ENCODE measurements around the gene MRPL20. TPM values are rescaled to one million over a fixed set of nuclear protein-coding genes. Genes with fewer than 3 reads are reported as not detected.

Gene MRPL20
- polyA plus RNA-seq, 1 donor from 2014 or later, result 204 TPM

DNA sequence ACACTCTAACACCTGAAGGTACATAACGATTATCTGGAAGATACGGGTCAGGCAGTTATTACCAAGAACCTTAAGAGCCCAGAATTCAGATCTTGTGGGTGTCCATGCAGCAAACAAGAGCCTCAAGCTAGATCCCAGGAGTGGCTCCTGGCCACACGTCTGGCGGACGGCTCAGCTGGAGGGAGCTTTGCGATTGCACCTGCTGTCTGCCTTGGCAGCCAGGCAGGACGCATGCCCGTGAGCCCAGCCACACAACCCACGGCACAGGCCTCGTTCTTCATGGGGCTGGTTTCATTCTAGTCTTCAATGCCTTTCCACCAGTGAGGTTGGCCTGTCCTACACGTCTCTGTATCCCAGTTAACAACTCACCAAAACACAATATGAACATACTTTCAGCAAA is 13.7 kb downstream of the MRPL20 start:
- peaks cover 19% of the 10 kb centered on the region for H3K79me2 ChIP-seq (replicated peaks; ENCODE audit: insufficient read depth, low read length)

DNA sequence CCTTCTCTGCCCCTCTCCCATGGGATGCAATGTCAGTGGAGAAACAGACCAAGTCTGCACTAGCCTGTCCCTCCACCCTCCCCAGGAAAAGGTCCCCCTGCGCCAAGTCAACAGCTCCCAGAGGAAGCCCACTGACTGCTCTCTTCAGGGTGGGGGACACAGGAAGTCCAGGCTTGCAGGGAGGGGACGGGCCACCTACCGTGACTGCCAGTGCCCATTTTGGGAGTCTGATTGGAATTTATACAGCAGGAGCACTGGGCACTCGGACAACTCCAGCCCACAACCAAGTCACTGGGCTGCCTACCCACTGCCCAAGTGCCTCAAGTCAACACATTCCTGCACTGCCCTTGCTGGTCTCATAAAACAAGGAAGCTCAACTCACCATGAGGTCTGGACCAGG is 14.1 kb downstream of the MRPL20 start:
- Histone ChIP-seq H3K79me2 (replicated peaks; ENCODE audit: insufficient read depth, low read length) (peaks cover 15% of the 10 kb centered on the region), H3K4me2 (ENCODE audit: low read length) (no peak overlapping the region), H3K4me3 (ENCODE audit: low read length) (no peak overlapping the region), H3K9me3 (ENCODE audit: low read length) (no peaks in the 10 kb centered on the region), H3K9ac (ENCODE audit: low read length) (no peak overlapping the region), H3K36me3 (ENCODE audit: insufficient read depth, low read length) (no peaks in the 10 kb centered on the region), H2AFZ (ENCODE audit: low read depth, low read length) (no peak overlapping the region), H4K20me1 (ENCODE audit: insufficient read depth) (no peaks in the 10 kb centered on the region), H3K27me3 (ENCODE audit: insufficient read depth, low read depth, low read length) (no peaks in the 10 kb centered on the region), H3K9me2 (ENCODE audit: insufficient read depth, low read length) (no peaks in the 10 kb centered on the region), H3K27ac (ENCODE audit: low read length) (no peak overlapping the region), H3F3A (ENCODE audit: insufficient read depth, low read length, poor library complexity, severe bottlenecking) (no peaks in the 10 kb centered on the region)
- TF ChIP-seq RAD21 (conservative IDR thresholded peaks at IDR 0.05) (no peak), POLR2AphosphoS5 (IDR thresholded peaks at IDR 0.05) (no peak)

More for the DNA sequence above, 13.7 kb downstream of the MRPL20 start:
- no peaks in the 10 kb centered on the region for H4K20me1 ChIP-seq (ENCODE audit: insufficient read depth)
- no peaks in the 10 kb centered on the region for H3K9me3 ChIP-seq (ENCODE audit: low read length)
- H3K9me2 ChIP-seq (ENCODE audit: insufficient read depth, low read length), result no peaks in the 10 kb centered on the region
- H3K27me3 ChIP-seq (ENCODE audit: insufficient read depth, low read depth, low read length), result no peaks in the 10 kb centered on the region
- no peak overlapping the region for H2AFZ ChIP-seq (ENCODE audit: low read depth, low read length)
- no peak overlapping the region for H3K27ac ChIP-seq (ENCODE audit: low read length)
- no peak overlapping the region for H3K4me3 ChIP-seq (ENCODE audit: low read length)
- H3K4me2 ChIP-seq (ENCODE audit: low read length), result no peak overlapping the region
- no peaks in the 10 kb centered on the region for H3K36me3 ChIP-seq (ENCODE audit: insufficient read depth, low read length)
- H3F3A ChIP-seq (ENCODE audit: insufficient read depth, low read length, poor library complexity, severe bottlenecking), result no peaks in the 10 kb centered on the region
- no peak overlapping the region for H3K9ac ChIP-seq (ENCODE audit: low read length)
- TF ChIP-seq MXI1 (conservative IDR thresholded peaks at IDR 0.05; ENCODE audit: poor library complexity, severe bottlenecking) (no peak), SMC3 (conservative IDR thresholded peaks at IDR 0.05; ENCODE audit: poor library complexity) (no peak), POLR2AphosphoS5 (IDR thresholded peaks at IDR 0.05) (no peak), RAD21 (conservative IDR thresholded peaks at IDR 0.05) (no peak), EP300 (conservative IDR thresholded peaks at IDR 0.05; ENCODE audit: poor library complexity, severe bottlenecking) (no peak), EZH2 (IDR thresholded peaks at IDR 0.05; ENCODE audit: borderline replicate concordance, insufficient read depth, low read length, poor library complexity, severe bottlenecking) (no peak), TAF1 (IDR thresholded peaks at IDR 0.05; ENCODE audit: low read depth) (no peak)
- TF ChIP-seq, protein P1, sequence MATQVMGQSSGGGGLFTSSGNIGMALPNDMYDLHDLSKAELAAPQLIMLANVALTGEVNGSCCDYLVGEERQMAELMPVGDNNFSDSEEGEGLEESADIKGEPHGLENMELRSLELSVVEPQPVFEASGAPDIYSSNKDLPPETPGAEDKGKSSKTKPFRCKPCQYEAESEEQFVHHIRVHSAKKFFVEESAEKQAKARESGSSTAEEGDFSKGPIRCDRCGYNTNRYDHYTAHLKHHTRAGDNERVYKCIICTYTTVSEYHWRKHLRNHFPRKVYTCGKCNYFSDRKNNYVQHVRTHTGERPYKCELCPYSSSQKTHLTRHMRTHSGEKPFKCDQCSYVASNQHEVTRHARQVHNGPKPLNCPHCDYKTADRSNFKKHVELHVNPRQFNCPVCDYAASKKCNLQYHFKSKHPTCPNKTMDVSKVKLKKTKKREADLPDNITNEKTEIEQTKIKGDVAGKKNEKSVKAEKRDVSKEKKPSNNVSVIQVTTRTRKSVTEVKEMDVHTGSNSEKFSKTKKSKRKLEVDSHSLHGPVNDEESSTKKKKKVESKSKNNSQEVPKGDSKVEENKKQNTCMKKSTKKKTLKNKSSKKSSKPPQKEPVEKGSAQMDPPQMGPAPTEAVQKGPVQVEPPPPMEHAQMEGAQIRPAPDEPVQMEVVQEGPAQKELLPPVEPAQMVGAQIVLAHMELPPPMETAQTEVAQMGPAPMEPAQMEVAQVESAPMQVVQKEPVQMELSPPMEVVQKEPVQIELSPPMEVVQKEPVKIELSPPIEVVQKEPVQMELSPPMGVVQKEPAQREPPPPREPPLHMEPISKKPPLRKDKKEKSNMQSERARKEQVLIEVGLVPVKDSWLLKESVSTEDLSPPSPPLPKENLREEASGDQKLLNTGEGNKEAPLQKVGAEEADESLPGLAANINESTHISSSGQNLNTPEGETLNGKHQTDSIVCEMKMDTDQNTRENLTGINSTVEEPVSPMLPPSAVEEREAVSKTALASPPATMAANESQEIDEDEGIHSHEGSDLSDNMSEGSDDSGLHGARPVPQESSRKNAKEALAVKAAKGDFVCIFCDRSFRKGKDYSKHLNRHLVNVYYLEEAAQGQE (IDR thresholded peaks at IDR 0.05; ENCODE audit: borderline replicate concordance), result no peak
- TF ChIP-seq, protein P2, sequence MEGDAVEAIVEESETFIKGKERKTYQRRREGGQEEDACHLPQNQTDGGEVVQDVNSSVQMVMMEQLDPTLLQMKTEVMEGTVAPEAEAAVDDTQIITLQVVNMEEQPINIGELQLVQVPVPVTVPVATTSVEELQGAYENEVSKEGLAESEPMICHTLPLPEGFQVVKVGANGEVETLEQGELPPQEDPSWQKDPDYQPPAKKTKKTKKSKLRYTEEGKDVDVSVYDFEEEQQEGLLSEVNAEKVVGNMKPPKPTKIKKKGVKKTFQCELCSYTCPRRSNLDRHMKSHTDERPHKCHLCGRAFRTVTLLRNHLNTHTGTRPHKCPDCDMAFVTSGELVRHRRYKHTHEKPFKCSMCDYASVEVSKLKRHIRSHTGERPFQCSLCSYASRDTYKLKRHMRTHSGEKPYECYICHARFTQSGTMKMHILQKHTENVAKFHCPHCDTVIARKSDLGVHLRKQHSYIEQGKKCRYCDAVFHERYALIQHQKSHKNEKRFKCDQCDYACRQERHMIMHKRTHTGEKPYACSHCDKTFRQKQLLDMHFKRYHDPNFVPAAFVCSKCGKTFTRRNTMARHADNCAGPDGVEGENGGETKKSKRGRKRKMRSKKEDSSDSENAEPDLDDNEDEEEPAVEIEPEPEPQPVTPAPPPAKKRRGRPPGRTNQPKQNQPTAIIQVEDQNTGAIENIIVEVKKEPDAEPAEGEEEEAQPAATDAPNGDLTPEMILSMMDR (IDR thresholded peaks at IDR 0.05; ENCODE audit: poor library complexity, severe bottlenecking), result no peak

DNA sequence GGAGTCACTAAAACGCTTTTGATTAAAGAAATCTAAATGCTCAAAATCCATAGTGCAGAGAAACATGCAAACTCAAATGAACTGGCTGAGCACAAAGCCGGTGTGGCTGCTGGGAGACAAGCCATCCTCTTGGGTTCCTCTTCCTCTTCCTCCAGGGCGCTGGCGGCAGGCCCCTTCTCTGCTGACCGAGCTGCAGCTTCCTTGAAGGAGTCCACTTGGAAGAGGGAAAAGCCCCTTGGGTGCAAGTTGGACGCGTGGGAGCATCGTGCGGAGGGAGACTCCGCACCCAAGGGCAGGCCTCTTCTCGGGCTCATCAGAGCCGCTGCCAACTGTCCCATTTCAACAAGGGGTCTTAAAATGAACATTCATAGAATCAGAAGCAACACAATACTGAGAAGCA is 15.9 kb downstream of the MRPL20 start:
- Histone ChIP-seq H4K20me1 (ENCODE audit: insufficient read depth) (no peaks in the 10 kb centered on the region), H2AFZ (ENCODE audit: low read depth, low read length) (no peak overlapping the region), H3K36me3 (ENCODE audit: insufficient read depth, low read length) (no peaks in the 10 kb centered on the region), H3K27ac (ENCODE audit: low read length) (no peak overlapping the region), H3K27me3 (ENCODE audit: insufficient read depth, low read depth, low read length) (no peaks in the 10 kb centered on the region), H3K9ac (ENCODE audit: low read length) (no peak overlapping the region), H3K4me3 (ENCODE audit: low read length) (no peak overlapping the region), H3K4me2 (ENCODE audit: low read length) (no peak overlapping the region), H3F3A (ENCODE audit: insufficient read depth, low read length, poor library complexity, severe bottlenecking) (no peaks in the 10 kb centered on the region), H3K9me2 (ENCODE audit: insufficient read depth, low read length) (no peaks in the 10 kb centered on the region), H3K9me3 (ENCODE audit: low read length) (no peaks in the 10 kb centered on the region), H3K79me2 (replicated peaks; ENCODE audit: insufficient read depth, low read length) (peaks cover 3% of the 10 kb centered on the region)
- TF ChIP-seq, protein P1 (IDR thresholded peaks at IDR 0.05; ENCODE audit: borderline replicate concordance), result no peak
- TF ChIP-seq POLR2AphosphoS5 (IDR thresholded peaks at IDR 0.05) (no peak), RAD21 (conservative IDR thresholded peaks at IDR 0.05) (no peak)

Data from neural cell (in vitro differentiated cells).